ENCODE results near the gene SLC25A25. TPM values are rescaled to one million over a fixed set of nuclear protein-coding genes. Genes with fewer than 3 reads are reported as not detected.

The SLC25A25 gene
- total and polyA plus RNA-seq, 9 of the 15 experiments (the other 6 are each of a cell fraction or from before 2014, with no cell fraction given): 0.07 to 35.9 (median 23.2) TPM

GRCh38 chr9:128066713-128067644 lies 1.1 kb upstream of the SLC25A25 start, which contains the start of gene NAIF1 (continued):
- TF ChIP-seq MLX (CRISPR knock-in tag; conservative IDR thresholded peaks at IDR 0.05) (0 out of 4 replicates have a peak, but pooled peaks of 1 of the 2 experiments have one; percentile 32), ZNF717 (CRISPR knock-in tag; IDR thresholded peaks at IDR 0.05) (no peak), GTF2B (IDR thresholded peaks at IDR 0.05; ENCODE audit: extremely low read depth, insufficient read length) (no peak), TGIF2 (CRISPR knock-in tag; IDR thresholded peaks at IDR 0.05) (no peak), ARID1B (IDR thresholded peaks at IDR 0.05) (no peak), OTX1 (CRISPR knock-in tag; IDR thresholded peaks at IDR 0.05) (no peak), ZNF280A (IDR thresholded peaks at IDR 0.05; ENCODE audit: low read depth, partially characterized antibody) (no peak), FOXP4 (CRISPR knock-in tag; IDR thresholded peaks at IDR 0.05; ENCODE audit: borderline replicate concordance) (no peak), ELF1 (tag; IDR thresholded peaks at IDR 0.05) (0 out of 2 replicates have a peak, but pooled peaks have one; percentile 46), RFX7 (CRISPR knock-in tag; IDR thresholded peaks at IDR 0.05) (peak; percentile 26; the same call in 1 of the 2 replicates), NR0B1 (IDR thresholded peaks at IDR 0.05; ENCODE audit: partially characterized antibody) (no peak), SAP30 (IDR thresholded peaks at IDR 0.05; ENCODE audit: borderline replicate concordance, insufficient read depth, low read depth, low read length, poor library complexity, severe bottlenecking) (no peak), TAF1 (IDR thresholded peaks at IDR 0.05; ENCODE audit: control insufficient read depth, extremely low read depth, insufficient read depth, low read length, severe bottlenecking) (peak; percentile 38), PHF21A (IDR thresholded peaks at IDR 0.05; ENCODE audit: borderline replicate concordance, low read depth) (no peak), BMI1 (IDR thresholded peaks at IDR 0.05; ENCODE audit: low read length) (no peak), ZNF24 (IDR thresholded peaks at IDR 0.05) (peak; percentile 100), PTBP1 (IDR thresholded peaks at IDR 0.05; ENCODE audit: low read depth, low read length) (no peak), ZNF23 (CRISPR knock-in tag; IDR thresholded peaks at IDR 0.05) (no peak), TBP (optimal IDR thresholded peaks at IDR 0.05; ENCODE audit: low read depth, low read length) (peak; percentile 49), ZFP30 (CRISPR knock-in tag; IDR thresholded peaks at IDR 0.05; ENCODE audit: borderline replicate concordance) (no peak), RFX5 (IDR thresholded peaks at IDR 0.05; ENCODE audit: low read depth, low read length) (no peak)
